ENCODE results near the gene SLC6A17. TPM values are rescaled to one million over a fixed set of nuclear protein-coding genes. Genes with fewer than 3 reads are reported as not detected.

Gene SLC6A17
- total RNA-seq, 1 donor = under 0.01 TPM

DNA sequence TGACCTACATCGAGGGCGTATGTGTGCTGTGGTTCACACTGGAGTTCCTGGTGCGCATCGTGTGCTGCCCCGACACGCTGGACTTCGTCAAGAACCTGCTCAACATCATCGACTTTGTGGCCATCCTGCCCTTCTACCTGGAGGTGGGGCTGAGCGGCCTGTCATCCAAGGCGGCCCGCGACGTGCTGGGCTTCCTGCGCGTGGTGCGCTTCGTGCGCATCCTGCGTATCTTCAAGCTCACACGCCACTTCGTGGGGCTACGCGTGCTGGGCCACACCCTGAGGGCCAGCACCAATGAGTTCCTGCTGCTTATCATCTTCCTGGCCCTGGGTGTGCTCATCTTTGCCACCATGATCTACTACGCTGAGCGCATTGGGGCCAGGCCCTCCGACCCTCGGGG lies 72.8 kb downstream of the SLC6A17 start:
- H3K4me3 ChIP-seq (ENCODE audit: low read depth, low read length) = no peak overlapping the region
- no peak for TF ChIP-seq CTCF (IDR thresholded peaks at IDR 0.05; ENCODE audit: insufficient read depth, low read depth, low read length)
- no peak for DNase-seq (ENCODE audit: low read depth)

GRCh38 chr1:110223581-110223980 lies 73.3 kb downstream of the SLC6A17 start:
- DNase-seq (ENCODE audit: low read depth) = no peak
- no peak overlapping the region for H3K4me3 ChIP-seq (ENCODE audit: low read depth, low read length)
- no peak for TF ChIP-seq CTCF (IDR thresholded peaks at IDR 0.05; ENCODE audit: insufficient read depth, low read depth, low read length)

GRCh38 chr1:110224240-110224995 lies 74.1 kb downstream of the SLC6A17 start:
- no peak for DNase-seq (ENCODE audit: low read depth)
- no peak overlapping the region for H3K4me3 ChIP-seq (ENCODE audit: low read depth, low read length)
- no peak for TF ChIP-seq CTCF (IDR thresholded peaks at IDR 0.05; ENCODE audit: insufficient read depth, low read depth, low read length)

GRCh38 chr1:110225212-110225611 lies 74.9 kb downstream of the SLC6A17 start:
- TF ChIP-seq CTCF (IDR thresholded peaks at IDR 0.05; ENCODE audit: insufficient read depth, low read depth, low read length) = no peak
- DNase-seq (ENCODE audit: low read depth) = no peak
- no peak overlapping the region for H3K4me3 ChIP-seq (ENCODE audit: low read depth, low read length)

DNA sequence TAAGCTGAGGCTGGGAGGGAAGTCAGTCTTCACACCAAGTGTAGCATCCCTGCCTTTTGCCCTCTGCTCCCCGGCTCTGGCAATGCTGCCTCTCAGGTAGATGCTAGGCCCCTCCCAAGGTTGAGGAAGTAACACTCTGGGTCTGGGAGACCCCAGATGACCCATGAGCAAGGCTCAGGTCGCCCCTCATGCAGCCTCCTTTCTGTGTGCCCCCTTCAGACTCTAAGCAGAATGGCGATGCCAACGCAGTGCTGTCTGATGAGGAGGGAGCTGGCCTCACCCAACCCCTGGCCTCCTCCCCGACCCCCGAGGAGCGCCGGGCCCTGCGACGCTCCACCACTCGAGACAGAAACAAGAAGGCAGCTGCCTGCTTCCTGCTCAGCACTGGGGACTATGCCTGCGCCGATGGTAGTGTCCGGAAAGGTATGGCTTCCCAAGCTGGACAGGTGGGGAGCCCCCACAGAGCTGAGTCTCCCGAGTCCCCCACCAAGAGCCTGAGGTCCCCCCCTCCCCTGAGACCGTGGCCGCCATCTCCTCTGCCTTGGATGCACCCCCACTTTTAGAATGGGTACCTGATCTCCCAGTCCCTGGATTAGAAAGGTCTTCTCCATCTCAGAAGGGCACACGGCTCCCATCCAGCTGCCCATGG lies 75.6 kb downstream of the SLC6A17 start:
- DNase-seq (ENCODE audit: low read depth) = no peak
- no peak overlapping the region for H3K4me3 ChIP-seq (ENCODE audit: low read depth, low read length)
- no peak for TF ChIP-seq CTCF (IDR thresholded peaks at IDR 0.05; ENCODE audit: insufficient read depth, low read depth, low read length)

DNA sequence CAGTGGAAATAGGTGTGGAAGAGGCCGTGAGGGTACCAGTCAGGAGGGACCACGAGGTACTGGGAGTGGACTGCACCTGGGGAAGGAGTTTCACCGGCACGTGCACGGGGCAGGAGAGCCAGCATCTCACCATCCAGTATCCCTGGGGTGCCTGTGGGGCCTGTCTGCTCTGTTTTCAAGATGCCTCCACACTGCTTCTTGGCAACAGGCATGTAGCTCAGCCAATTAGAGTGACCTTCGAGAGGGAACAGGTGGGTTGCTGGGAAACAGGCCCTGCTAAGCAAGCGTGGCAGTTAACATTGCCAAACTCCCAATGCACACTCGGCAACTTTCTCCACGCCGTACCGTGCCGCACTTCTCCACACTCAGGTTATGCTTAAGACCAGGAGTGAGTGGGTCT lies 77.5 kb downstream of the SLC6A17 start:
- H3K4me3 ChIP-seq (ENCODE audit: low read depth, low read length) = no peak overlapping the region
- no peak for DNase-seq (ENCODE audit: low read depth)
- TF ChIP-seq CTCF (IDR thresholded peaks at IDR 0.05; ENCODE audit: insufficient read depth, low read depth, low read length) = no peak

Measured in fibroblast of villous mesenchyme (primary cell).